ENCODE data around the gene OPN1MW. TPM values are rescaled to one million over a fixed set of nuclear protein-coding genes. Genes with fewer than 3 reads are reported as not detected.

OPN1MW gene
- total RNA-seq, 2 experiments from 2014 or later: not detected

DNA sequence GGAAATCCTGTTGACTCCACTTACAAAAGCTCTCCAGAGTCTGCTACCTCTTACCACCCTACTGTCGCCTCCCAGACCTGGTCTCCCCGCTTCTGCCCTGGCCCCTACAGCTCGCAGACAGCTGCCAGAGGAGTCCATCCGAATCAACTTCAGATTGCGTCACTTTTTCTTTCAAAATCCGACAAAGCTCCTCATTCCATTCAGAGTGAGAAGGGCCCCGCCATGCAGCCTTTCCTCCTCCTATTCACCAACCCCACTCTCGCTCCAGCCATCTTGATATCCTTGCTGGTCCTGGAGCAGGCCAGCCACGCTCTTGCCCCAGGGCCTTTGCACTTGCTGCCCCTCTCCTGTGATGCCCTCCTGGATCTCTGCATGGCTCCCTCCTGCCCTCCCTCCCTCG, 43.5 kb upstream of the OPN1MW start:
- H3K9me2 ChIP-seq (ENCODE audit: insufficient read depth, low read length): no peaks in the 10 kb centered on the region
- H2AFZ ChIP-seq (ENCODE audit: low read length): no peak overlapping the region
- CTCF ChIA-PET (ENCODE audit: unreplicated experiment): no interaction called here
- peaks cover 13% of the 10 kb centered on the region for H3K4me1 ChIP-seq (ENCODE audit: insufficient read depth, low read length, poor library complexity, severe bottlenecking)
- H3K27ac ChIP-seq (ENCODE audit: low read depth, low read length, poor library complexity, severe bottlenecking): no peak overlapping the region
- H4K20me1 ChIP-seq (ENCODE audit: insufficient read depth, low read length): no peaks in the 10 kb centered on the region
- intact Hi-C loops (cut with micrococcal nuclease; ENCODE audit: unreplicated experiment): no loop called here
- no peak for TF ChIP-seq EZH2phosphoT487 (IDR thresholded peaks at IDR 0.05; ENCODE audit: borderline replicate concordance, low read depth, low read length)
- TF ChIP-seq, protein P1, sequence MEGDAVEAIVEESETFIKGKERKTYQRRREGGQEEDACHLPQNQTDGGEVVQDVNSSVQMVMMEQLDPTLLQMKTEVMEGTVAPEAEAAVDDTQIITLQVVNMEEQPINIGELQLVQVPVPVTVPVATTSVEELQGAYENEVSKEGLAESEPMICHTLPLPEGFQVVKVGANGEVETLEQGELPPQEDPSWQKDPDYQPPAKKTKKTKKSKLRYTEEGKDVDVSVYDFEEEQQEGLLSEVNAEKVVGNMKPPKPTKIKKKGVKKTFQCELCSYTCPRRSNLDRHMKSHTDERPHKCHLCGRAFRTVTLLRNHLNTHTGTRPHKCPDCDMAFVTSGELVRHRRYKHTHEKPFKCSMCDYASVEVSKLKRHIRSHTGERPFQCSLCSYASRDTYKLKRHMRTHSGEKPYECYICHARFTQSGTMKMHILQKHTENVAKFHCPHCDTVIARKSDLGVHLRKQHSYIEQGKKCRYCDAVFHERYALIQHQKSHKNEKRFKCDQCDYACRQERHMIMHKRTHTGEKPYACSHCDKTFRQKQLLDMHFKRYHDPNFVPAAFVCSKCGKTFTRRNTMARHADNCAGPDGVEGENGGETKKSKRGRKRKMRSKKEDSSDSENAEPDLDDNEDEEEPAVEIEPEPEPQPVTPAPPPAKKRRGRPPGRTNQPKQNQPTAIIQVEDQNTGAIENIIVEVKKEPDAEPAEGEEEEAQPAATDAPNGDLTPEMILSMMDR (conservative IDR thresholded peaks at IDR 0.05; ENCODE audit: low read length): no peak
- DNase-seq (ENCODE audit: low spot score): no peak
- no TSS peak for BruUV-seq (replicated peaks)
- POLR2A ChIA-PET: no interaction called here
- no peaks in the 10 kb centered on the region for H3K36me3 ChIP-seq (ENCODE audit: insufficient read depth, low read length)
- no peak overlapping the region for H3K4me2 ChIP-seq (ENCODE audit: low read length)
- no peaks in the 10 kb centered on the region for H3K9me3 ChIP-seq (ENCODE audit: low read length)
- H3K4me3 ChIP-seq (ENCODE audit: low read depth, low read length, poor library complexity, severe bottlenecking): no peak overlapping the region
- no peaks in the 10 kb centered on the region for H3K79me2 ChIP-seq (ENCODE audit: insufficient read depth, low read depth, low read length)

DNA sequence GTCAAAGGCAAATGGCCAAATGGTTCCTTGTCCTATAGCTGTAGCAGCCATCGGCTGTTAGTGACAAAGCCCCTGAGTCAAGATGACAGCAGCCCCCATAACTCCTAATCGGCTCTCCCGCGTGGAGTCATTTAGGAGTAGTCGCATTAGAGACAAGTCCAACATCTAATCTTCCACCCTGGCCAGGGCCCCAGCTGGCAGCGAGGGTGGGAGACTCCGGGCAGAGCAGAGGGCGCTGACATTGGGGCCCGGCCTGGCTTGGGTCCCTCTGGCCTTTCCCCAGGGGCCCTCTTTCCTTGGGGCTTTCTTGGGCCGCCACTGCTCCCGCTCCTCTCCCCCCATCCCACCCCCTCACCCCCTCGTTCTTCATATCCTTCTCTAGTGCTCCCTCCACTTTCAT, 42.2 kb upstream of the OPN1MW start:
- Histone ChIP-seq H3K9me3 (ENCODE audit: low read length) (no peaks in the 10 kb centered on the region), H3K27ac (ENCODE audit: low read depth, low read length, poor library complexity, severe bottlenecking) (no peak overlapping the region), H3K79me2 (ENCODE audit: insufficient read depth, low read depth, low read length) (no peaks in the 10 kb centered on the region), H3K9me2 (ENCODE audit: insufficient read depth, low read length) (no peaks in the 10 kb centered on the region), H4K20me1 (ENCODE audit: insufficient read depth, low read length) (no peaks in the 10 kb centered on the region), H3K4me1 (ENCODE audit: insufficient read depth, low read length, poor library complexity, severe bottlenecking) (peaks cover 13% of the 10 kb centered on the region), H3K36me3 (ENCODE audit: insufficient read depth, low read length) (no peaks in the 10 kb centered on the region), H2AFZ (ENCODE audit: low read length) (no peak overlapping the region), H3K4me2 (ENCODE audit: low read length) (no peak overlapping the region), H3K4me3 (ENCODE audit: low read depth, low read length, poor library complexity, severe bottlenecking) (no peak overlapping the region)
- intact Hi-C loops (cut with micrococcal nuclease; ENCODE audit: unreplicated experiment): no loop called here
- no TSS peak for BruUV-seq (replicated peaks)
- TF ChIP-seq, protein P1 (conservative IDR thresholded peaks at IDR 0.05; ENCODE audit: low read length): no peak
- TF ChIP-seq EZH2phosphoT487 (IDR thresholded peaks at IDR 0.05; ENCODE audit: borderline replicate concordance, low read depth, low read length): no peak
- ChIA-PET CTCF (ENCODE audit: unreplicated experiment) (no interaction called here), POLR2A (no interaction called here)
- no peak for DNase-seq (ENCODE audit: low spot score)

DNA sequence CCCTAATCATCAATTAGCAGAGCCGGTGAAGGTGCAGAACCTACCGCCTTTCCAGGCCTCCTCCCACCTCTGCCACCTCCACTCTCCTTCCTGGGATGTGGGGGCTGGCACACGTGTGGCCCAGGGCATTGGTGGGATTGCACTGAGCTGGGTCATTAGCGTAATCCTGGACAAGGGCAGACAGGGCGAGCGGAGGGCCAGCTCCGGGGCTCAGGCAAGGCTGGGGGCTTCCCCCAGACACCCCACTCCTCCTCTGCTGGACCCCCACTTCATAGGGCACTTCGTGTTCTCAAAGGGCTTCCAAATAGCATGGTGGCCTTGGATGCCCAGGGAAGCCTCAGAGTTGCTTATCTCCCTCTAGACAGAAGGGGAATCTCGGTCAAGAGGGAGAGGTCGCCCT, 41.7 kb upstream of the OPN1MW start:
- no peak for DNase-seq (ENCODE audit: low spot score)
- H3K79me2 ChIP-seq (ENCODE audit: insufficient read depth, low read depth, low read length): no peaks in the 10 kb centered on the region
- H3K4me2 ChIP-seq (ENCODE audit: low read length): no peak overlapping the region
- no peak overlapping the region for H2AFZ ChIP-seq (ENCODE audit: low read length)
- H3K4me1 ChIP-seq (ENCODE audit: insufficient read depth, low read length, poor library complexity, severe bottlenecking): peaks cover 8% of the 10 kb centered on the region
- TF ChIP-seq, protein P1 (conservative IDR thresholded peaks at IDR 0.05; ENCODE audit: low read length): no peak
- no peak for TF ChIP-seq EZH2phosphoT487 (IDR thresholded peaks at IDR 0.05; ENCODE audit: borderline replicate concordance, low read depth, low read length)
- BruUV-seq (replicated peaks): no TSS peak
- no peak overlapping the region for H3K27ac ChIP-seq (ENCODE audit: low read depth, low read length, poor library complexity, severe bottlenecking)
- POLR2A ChIA-PET: interaction anchor here (0.5 kb wide), 1 partner anchor 330 kb away, joined by 5 read pairs; no protein-coding TSS in a partner anchor
- H3K9me2 ChIP-seq (ENCODE audit: insufficient read depth, low read length): no peaks in the 10 kb centered on the region
- H3K4me3 ChIP-seq (ENCODE audit: low read depth, low read length, poor library complexity, severe bottlenecking): no peak overlapping the region
- CTCF ChIA-PET (ENCODE audit: unreplicated experiment): no interaction called here
- intact Hi-C loops (cut with micrococcal nuclease; ENCODE audit: unreplicated experiment): no loop called here
- no peaks in the 10 kb centered on the region for H3K9me3 ChIP-seq (ENCODE audit: low read length)
- no peaks in the 10 kb centered on the region for H3K36me3 ChIP-seq (ENCODE audit: insufficient read depth, low read length)
- H4K20me1 ChIP-seq (ENCODE audit: insufficient read depth, low read length): no peaks in the 10 kb centered on the region
